Ishikawa (cell line): Measurements from ENCODE around the gene SLC35E2B.

Experiments
- CEBPB ChIP-seq: IDR thresholded peaks from 2 replicates; pipeline ENCODE4 v1.6.1; 2012
- CREB1 ChIP-seq: IDR thresholded peaks from 2 replicates; pipeline ENCODE4 v1.6.1; 2012; ENCODE audit warnings: low read depth
- EGR1 ChIP-seq: IDR thresholded peaks from 2 replicates; pipeline ENCODE4 v1.6.1; 2012
- EP300 ChIP-seq: IDR thresholded peaks from 2 replicates; pipeline ENCODE4 v1.6.1; 2012; ENCODE audit warnings: borderline replicate concordance
- FOXM1 ChIP-seq: IDR thresholded peaks from 2 replicates; pipeline ENCODE4 v1.6.1; 2012; ENCODE audit warnings: low read depth, borderline replicate concordance
- MAX ChIP-seq: IDR thresholded peaks from 2 replicates; pipeline ENCODE4 v1.6.1; 2012
- NFIC ChIP-seq: IDR thresholded peaks from 2 replicates; pipeline ENCODE4 v1.6.1; 2012
- RAD21 ChIP-seq: IDR thresholded peaks from 2 replicates; pipeline ENCODE4 v1.6.1; 2012; ENCODE audit warnings: low read depth
- TAF1 ChIP-seq: IDR thresholded peaks from 2 replicates; pipeline ENCODE4 v1.6.1; 2012; ENCODE audit warnings: low read depth, mild to moderate bottlenecking
- TCF12 ChIP-seq: IDR thresholded peaks from 2 replicates; pipeline ENCODE4 v1.6.1; 2012; ENCODE audit warnings: low read depth
- TEAD4 ChIP-seq: IDR thresholded peaks from 2 replicates; pipeline ENCODE4 v1.6.1; 2012
- YY1 ChIP-seq: IDR thresholded peaks from 2 replicates; pipeline ENCODE4 v1.6.1; 2012; ENCODE audit warnings: low read depth
- ZBTB7A ChIP-seq: IDR thresholded peaks from 2 replicates; pipeline ENCODE4 v1.6.1; 2012; ENCODE audit warnings: low read depth
- TF ChIP-seq, protein P1 (sequence below): IDR thresholded peaks from 2 replicates; pipeline ENCODE4 v1.6.1; 2012; ENCODE audit warnings: low read depth, mild to moderate bottlenecking
- TF ChIP-seq, protein P2 (sequence below): IDR thresholded peaks from 2 replicates; pipeline ENCODE4 v1.6.1; 2012

The SLC35E2B gene

DNA sequence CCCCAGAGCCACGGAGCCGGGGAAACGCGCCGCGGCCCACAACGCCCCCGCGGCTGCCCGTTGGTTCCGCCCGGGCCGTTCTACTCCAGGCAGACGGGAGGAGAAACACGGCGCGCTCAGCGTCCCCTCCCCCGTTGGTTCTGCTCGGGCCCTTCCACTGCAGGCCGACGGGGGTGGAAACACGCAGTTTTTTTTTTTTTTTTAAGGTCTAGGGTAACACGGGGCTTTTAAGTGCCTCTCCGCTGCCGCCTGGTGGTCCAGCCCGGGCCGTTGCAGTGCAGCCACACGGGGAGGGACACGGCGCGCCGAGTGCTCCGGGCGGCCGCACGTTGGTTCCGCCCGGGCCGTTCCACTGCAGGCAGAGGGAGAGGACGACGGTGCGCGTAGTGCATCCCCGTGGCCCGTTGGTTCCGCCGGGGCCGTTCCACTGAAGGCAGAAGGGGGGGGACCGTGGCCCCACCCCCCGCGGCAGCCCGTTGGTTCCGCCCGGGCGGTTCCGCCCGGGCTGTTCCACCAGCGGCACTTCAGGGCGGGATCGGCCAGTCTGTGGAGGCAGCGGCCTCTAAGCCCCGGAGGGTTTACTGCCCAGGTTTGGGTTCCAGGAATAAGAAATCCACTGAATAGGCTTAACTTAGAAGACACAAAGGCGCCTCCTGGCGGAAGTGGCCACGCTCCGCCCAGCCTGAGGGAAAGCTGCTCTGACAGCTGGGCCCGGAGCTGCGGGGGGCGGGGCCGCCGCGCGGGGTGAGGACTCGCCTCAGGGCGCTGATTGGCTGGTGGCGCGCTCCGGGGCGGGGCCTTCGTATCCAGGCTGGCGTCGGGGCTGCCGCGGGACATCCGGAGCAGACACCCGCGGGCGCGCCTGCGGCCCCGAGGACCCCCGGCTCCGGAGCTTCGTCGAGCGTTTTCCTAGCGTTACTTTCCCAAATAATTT, at the start of gene SLC35E2B:
Gene SLC35E2B, minus strand, starts transcription at position 82 of the 934 bp plus-strand sequence. CDS start 16,096 bp downstream, outside the sequence.
- peak; percentile 59 for TF ChIP-seq MAX
- peak; percentile 67 for TF ChIP-seq EP300
- peak; percentile 46; the same call in 1 of the 2 replicates for TF ChIP-seq EGR1

GRCh38 chr1:1732381-1732780, 39.8 kb upstream of the SLC35E2B start:
- TF ChIP-seq NFIC = no peak
- TF ChIP-seq MAX = no peak
- no peak for TF ChIP-seq FOXM1
- no peak for TF ChIP-seq ZBTB7A
- no peak for TF ChIP-seq CREB1
- TF ChIP-seq RAD21 = no peak
- TF ChIP-seq TAF1 = no peak
- TF ChIP-seq CEBPB = no peak
- no peak for TF ChIP-seq EGR1
- TF ChIP-seq EP300 = no peak
- no peak for TF ChIP-seq TEAD4
- no peak for TF ChIP-seq TCF12
- TF ChIP-seq, protein P1, sequence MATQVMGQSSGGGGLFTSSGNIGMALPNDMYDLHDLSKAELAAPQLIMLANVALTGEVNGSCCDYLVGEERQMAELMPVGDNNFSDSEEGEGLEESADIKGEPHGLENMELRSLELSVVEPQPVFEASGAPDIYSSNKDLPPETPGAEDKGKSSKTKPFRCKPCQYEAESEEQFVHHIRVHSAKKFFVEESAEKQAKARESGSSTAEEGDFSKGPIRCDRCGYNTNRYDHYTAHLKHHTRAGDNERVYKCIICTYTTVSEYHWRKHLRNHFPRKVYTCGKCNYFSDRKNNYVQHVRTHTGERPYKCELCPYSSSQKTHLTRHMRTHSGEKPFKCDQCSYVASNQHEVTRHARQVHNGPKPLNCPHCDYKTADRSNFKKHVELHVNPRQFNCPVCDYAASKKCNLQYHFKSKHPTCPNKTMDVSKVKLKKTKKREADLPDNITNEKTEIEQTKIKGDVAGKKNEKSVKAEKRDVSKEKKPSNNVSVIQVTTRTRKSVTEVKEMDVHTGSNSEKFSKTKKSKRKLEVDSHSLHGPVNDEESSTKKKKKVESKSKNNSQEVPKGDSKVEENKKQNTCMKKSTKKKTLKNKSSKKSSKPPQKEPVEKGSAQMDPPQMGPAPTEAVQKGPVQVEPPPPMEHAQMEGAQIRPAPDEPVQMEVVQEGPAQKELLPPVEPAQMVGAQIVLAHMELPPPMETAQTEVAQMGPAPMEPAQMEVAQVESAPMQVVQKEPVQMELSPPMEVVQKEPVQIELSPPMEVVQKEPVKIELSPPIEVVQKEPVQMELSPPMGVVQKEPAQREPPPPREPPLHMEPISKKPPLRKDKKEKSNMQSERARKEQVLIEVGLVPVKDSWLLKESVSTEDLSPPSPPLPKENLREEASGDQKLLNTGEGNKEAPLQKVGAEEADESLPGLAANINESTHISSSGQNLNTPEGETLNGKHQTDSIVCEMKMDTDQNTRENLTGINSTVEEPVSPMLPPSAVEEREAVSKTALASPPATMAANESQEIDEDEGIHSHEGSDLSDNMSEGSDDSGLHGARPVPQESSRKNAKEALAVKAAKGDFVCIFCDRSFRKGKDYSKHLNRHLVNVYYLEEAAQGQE = no peak
- TF ChIP-seq, protein P2, sequence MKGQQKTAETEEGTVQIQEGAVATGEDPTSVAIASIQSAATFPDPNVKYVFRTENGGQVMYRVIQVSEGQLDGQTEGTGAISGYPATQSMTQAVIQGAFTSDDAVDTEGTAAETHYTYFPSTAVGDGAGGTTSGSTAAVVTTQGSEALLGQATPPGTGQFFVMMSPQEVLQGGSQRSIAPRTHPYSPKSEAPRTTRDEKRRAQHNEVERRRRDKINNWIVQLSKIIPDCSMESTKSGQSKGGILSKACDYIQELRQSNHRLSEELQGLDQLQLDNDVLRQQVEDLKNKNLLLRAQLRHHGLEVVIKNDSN = no peak
- TF ChIP-seq YY1 = no peak

DNA sequence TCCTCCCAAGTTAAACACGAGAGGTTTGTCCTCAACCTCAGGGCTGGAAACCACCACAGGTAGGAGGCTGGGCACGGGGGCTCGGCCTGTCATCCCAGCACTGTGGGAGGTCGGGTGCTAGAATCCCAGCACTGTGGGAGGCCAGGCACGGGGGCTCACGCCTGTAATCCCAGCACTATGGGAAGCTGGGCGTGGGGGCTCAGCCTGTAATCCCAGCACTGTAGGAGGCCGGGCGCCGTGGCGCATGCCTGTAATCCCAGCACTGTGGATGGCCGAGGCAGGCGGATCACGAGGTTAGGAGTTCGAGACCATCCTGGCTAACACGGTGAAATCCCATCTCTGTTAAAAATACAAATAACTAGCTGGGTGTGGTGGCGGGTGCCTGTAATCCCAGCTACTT, 38.3 kb upstream of the SLC35E2B start:
- TF ChIP-seq NFIC (no peak), FOXM1 (no peak), TAF1 (no peak)

GRCh38 chr1:1724035-1724864, 31.7 kb upstream of the SLC35E2B start, which contains the start of gene CDK11A:
TSS of gene CDK11A (minus strand) at chr1:1724357. CDS start at chr1:1722818, 1,539 bp downstream.
- TF ChIP-seq CREB1 = peak; percentile 99
- 0 out of 2 replicates have a peak, but pooled peaks have one; percentile 7 for TF ChIP-seq TEAD4
- 0 out of 2 replicates have a peak, but pooled peaks have one; percentile 0 for TF ChIP-seq RAD21
- TF ChIP-seq MAX = peak; percentile 69
- 0 out of 2 replicates have a peak, but pooled peaks have one; percentile 15 for TF ChIP-seq FOXM1
- TF ChIP-seq, protein P2 = 0 out of 2 replicates have a peak, but pooled peaks have one; percentile 38

DNA sequence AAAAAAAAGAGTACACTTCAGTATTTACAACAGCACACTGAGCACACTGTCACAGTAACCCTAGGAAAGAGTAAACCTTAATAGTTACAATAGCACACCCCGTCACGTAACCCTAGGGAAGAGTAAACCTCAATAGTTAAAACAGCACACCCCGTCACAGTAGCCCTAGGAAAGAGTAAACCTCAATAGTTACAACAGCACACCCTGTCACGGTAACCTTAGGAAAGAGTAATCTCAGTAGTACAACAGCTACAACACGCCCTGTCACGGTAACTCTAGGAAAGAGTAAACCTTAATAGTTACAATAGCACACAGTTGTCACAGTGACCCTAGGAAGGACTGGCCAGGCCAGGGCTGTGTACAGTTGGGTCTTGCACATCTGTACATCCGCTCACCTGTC, 28.6 kb upstream of the SLC35E2B start:
- TF ChIP-seq EGR1 (no peak), YY1 (no peak), RAD21 (no peak), TAF1 (no peak), TCF12 (no peak), NFIC (no peak), FOXM1 (no peak), ZBTB7A (no peak), CEBPB (no peak), EP300 (no peak)
- TF ChIP-seq, protein P2 = no peak
- TF ChIP-seq, protein P1 = no peak
